ENCODE results near the gene C9orf85.

The C9orf85 gene

DNA sequence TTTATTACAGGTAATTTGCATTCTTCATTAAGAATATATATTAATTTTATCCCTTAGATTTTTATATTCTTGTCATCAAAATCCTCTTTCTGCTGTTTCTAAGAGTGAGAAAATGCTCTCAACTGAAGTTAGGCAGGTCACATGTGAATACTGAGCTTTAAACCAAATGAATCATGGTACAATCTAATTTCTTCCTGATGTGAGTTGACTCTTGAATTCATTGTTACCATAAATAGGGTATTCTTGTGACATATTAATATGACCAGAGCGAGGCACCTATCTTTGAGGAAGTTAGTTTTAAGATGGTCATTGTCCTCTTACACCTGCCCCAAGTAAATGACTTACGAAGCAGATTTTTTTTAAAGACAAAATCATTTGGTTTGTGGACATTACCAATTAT is 17.4 kb downstream of the C9orf85 start:
- Histone ChIP-seq H3K9ac (no peak overlapping the region), H3K4me1 (no peaks in the 10 kb centered on the region), H3K4me3 (ENCODE audit: low read depth, low read length) (no peak overlapping the region), H3K27me3 (ENCODE audit: control insufficient read depth, insufficient read depth, low read length) (no peaks in the 10 kb centered on the region), H3K27ac (no peak overlapping the region), H3K79me2 (no peaks in the 10 kb centered on the region), H3K4me2 (ENCODE audit: low read length) (no peak overlapping the region), H3K36me3 (ENCODE audit: control insufficient read depth, insufficient read depth, low read length) (no peaks in the 10 kb centered on the region), H2AFZ (no peak overlapping the region), H3K9me3 (ENCODE audit: control insufficient read depth, low read length) (no peaks in the 10 kb centered on the region)
- TF ChIP-seq, protein P1, sequence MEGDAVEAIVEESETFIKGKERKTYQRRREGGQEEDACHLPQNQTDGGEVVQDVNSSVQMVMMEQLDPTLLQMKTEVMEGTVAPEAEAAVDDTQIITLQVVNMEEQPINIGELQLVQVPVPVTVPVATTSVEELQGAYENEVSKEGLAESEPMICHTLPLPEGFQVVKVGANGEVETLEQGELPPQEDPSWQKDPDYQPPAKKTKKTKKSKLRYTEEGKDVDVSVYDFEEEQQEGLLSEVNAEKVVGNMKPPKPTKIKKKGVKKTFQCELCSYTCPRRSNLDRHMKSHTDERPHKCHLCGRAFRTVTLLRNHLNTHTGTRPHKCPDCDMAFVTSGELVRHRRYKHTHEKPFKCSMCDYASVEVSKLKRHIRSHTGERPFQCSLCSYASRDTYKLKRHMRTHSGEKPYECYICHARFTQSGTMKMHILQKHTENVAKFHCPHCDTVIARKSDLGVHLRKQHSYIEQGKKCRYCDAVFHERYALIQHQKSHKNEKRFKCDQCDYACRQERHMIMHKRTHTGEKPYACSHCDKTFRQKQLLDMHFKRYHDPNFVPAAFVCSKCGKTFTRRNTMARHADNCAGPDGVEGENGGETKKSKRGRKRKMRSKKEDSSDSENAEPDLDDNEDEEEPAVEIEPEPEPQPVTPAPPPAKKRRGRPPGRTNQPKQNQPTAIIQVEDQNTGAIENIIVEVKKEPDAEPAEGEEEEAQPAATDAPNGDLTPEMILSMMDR (IDR thresholded peaks at IDR 0.05): no peak

DNA sequence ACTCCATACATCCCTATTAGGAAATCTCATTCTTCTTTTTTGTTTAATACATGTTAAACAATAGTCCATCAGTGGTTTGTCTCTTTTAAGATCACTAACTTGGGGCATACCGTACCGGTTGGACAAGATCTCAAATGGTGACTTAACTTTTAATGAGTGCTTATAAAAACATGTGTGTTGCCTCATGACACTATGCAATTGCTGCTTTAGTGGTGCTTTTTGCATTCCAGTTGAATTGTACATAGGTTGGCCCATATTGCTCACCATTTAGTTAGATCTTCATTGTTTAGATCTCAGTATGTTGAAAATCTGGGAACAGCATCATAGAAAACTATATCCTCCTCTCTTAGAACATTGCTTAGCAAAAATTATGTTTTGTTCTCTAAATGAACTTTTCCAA is 17.8 kb downstream of the C9orf85 start:
- Histone ChIP-seq H2AFZ (no peak overlapping the region), H3K4me2 (ENCODE audit: low read length) (no peak overlapping the region), H3K36me3 (ENCODE audit: control insufficient read depth, insufficient read depth, low read length) (no peaks in the 10 kb centered on the region), H3K27me3 (ENCODE audit: control insufficient read depth, insufficient read depth, low read length) (no peaks in the 10 kb centered on the region), H3K9me3 (ENCODE audit: control insufficient read depth, low read length) (no peaks in the 10 kb centered on the region), H3K79me2 (no peaks in the 10 kb centered on the region), H3K4me1 (no peaks in the 10 kb centered on the region), H3K4me3 (ENCODE audit: low read depth, low read length) (no peak overlapping the region), H3K9ac (no peak overlapping the region), H3K27ac (no peak overlapping the region)
- TF ChIP-seq, protein P1 (IDR thresholded peaks at IDR 0.05): no peak

- no peaks in the 10 kb centered on the region for H3K79me2 ChIP-seq
- no peaks in the 10 kb centered on the region for H3K27me3 ChIP-seq (ENCODE audit: control insufficient read depth, insufficient read depth, low read length)
- H3K27ac ChIP-seq: no peak overlapping the region
- H3K4me1 ChIP-seq: no peaks in the 10 kb centered on the region
- H3K4me3 ChIP-seq (ENCODE audit: low read depth, low read length): no peak overlapping the region
- TF ChIP-seq, protein P1 (IDR thresholded peaks at IDR 0.05): no peak
- no peaks in the 10 kb centered on the region for H3K9me3 ChIP-seq (ENCODE audit: control insufficient read depth, low read length)
- H3K36me3 ChIP-seq (ENCODE audit: control insufficient read depth, insufficient read depth, low read length): no peaks in the 10 kb centered on the region
- H3K9ac ChIP-seq: no peak overlapping the region
- H3K4me2 ChIP-seq (ENCODE audit: low read length): no peak overlapping the region
- no peak overlapping the region for H2AFZ ChIP-seq
Measured at GRCh38 chr9:71929791-71930440, 18.5 kb downstream of the C9orf85 start.

DNA sequence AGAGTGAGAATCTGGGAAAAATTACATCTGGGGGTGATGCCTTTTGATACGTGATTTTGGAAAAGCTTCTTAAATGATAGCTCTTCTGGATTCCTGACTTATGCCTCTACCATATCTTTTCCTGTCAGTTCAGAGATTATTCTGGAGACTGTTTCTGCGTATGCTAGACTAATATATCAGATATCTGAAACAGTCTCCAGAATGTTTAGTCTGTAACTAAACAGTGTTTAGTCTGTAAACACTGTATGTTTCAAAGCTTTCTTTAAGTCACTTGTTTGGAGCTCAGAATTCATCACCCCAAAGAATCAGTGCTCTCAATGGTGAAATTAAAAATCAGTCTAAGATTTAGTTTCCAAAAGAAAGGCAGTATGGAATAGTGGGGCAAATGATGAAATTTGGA is 19.7 kb downstream of the C9orf85 start:
- H3K9me3 ChIP-seq (ENCODE audit: control insufficient read depth, low read length): no peaks in the 10 kb centered on the region
- no peaks in the 10 kb centered on the region for H3K36me3 ChIP-seq (ENCODE audit: control insufficient read depth, insufficient read depth, low read length)
- H3K27ac ChIP-seq: no peak overlapping the region
- H3K4me3 ChIP-seq (ENCODE audit: low read depth, low read length): no peak overlapping the region
- no peaks in the 10 kb centered on the region for H3K79me2 ChIP-seq
- H3K9ac ChIP-seq: no peak overlapping the region
- no peaks in the 10 kb centered on the region for H3K27me3 ChIP-seq (ENCODE audit: control insufficient read depth, insufficient read depth, low read length)
- TF ChIP-seq, protein P1 (IDR thresholded peaks at IDR 0.05): no peak
- H3K4me1 ChIP-seq: no peaks in the 10 kb centered on the region
- no peak overlapping the region for H2AFZ ChIP-seq
- no peak overlapping the region for H3K4me2 ChIP-seq (ENCODE audit: low read length)

- Histone ChIP-seq H3K27ac (no peak overlapping the region), H3K4me2 (ENCODE audit: low read length) (no peak overlapping the region), H3K4me3 (ENCODE audit: low read depth, low read length) (no peak overlapping the region), H3K9me3 (ENCODE audit: control insufficient read depth, low read length) (no peaks in the 10 kb centered on the region), H3K36me3 (ENCODE audit: control insufficient read depth, insufficient read depth, low read length) (no peaks in the 10 kb centered on the region), H3K9ac (no peak overlapping the region), H3K79me2 (no peaks in the 10 kb centered on the region), H3K4me1 (no peaks in the 10 kb centered on the region), H2AFZ (no peak overlapping the region), H3K27me3 (ENCODE audit: control insufficient read depth, insufficient read depth, low read length) (no peaks in the 10 kb centered on the region)
- TF ChIP-seq, protein P1 (IDR thresholded peaks at IDR 0.05): no peak
Measured at GRCh38 chr9:71936066-71936465, 24.6 kb downstream of the C9orf85 start.

All from parathyroid adenoma (tissue), 2 donors.